Stimulated activated CD4-positive, alpha-beta T cell treated with anti-CD3 and anti-CD28 coated beads, TNF-alpha, amount 100 ng/mL, for 1 hour (primary cell): ENCODE measurements around the gene UACA.

ENCODE experiments used
- DNase-seq, 3 donors: peaks; one replicate each; pipeline ENCODE4 v3.0.0-alpha.2; 2020; ENCODE audit warnings: low read depth in 3 of 3, low spot score in 1 of 3

UACA gene

DNA sequence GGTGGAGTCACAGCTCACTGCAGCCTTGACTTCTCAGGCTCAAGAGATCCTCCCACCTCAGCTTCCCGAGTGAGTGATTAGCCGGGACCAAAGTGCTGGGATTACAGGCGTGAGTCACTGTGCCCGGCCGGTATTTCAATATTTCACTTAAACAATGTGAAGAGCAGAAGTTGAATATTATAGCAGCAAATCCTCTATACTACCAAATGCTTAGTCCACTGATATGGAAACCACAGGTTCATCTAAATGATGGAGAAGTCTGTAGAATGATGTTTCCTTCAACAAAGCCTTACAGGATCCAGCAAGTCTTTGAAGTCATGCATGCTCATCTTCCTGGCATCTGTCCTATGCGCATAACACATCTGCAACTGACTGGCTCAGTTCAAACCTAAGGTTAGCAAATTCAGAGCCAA, 20.3 kb upstream of the UACA start:
- DNase-seq, result no peak

DNA sequence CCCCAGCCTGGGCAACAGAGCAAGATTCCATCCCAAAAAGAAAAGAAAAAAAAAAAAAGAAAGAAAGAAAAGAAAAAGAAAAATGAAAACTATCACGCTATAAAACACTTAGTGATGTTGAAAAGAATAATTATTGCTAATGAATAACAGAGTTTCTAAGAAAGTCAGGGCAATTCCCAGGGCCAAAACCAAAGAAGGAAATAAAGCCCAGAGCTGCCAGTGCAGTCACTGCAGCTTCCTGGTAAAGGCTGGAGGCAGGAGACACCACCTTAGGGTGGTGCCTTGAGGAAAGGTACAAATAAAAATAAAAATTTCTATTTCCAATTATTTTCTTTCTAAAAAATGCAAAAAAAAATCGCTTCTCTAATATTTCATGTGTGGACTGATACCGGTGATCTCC, 19.7 kb upstream of the UACA start:
- no peak for DNase-seq

DNA sequence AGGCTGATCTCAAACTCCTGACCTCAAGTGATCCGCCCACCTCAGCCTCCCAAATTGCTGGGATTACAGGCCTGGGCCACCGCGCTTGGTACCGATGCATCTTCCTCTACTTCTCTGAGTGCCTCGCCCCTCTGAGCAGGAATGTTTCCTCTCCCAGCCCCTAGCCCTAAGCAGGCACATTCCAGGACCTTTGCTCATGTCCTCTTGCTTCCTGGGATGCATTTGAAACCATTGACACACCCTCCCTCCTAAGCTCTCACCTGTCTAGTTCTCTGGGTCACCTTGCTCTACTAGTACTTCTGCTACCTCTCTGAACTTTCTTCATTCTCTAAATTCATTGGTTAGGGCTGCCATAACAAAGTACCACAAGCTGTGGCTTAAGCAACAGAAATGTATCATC, 17.9 kb upstream of the UACA start:
- DNase-seq, result no peak

DNA sequence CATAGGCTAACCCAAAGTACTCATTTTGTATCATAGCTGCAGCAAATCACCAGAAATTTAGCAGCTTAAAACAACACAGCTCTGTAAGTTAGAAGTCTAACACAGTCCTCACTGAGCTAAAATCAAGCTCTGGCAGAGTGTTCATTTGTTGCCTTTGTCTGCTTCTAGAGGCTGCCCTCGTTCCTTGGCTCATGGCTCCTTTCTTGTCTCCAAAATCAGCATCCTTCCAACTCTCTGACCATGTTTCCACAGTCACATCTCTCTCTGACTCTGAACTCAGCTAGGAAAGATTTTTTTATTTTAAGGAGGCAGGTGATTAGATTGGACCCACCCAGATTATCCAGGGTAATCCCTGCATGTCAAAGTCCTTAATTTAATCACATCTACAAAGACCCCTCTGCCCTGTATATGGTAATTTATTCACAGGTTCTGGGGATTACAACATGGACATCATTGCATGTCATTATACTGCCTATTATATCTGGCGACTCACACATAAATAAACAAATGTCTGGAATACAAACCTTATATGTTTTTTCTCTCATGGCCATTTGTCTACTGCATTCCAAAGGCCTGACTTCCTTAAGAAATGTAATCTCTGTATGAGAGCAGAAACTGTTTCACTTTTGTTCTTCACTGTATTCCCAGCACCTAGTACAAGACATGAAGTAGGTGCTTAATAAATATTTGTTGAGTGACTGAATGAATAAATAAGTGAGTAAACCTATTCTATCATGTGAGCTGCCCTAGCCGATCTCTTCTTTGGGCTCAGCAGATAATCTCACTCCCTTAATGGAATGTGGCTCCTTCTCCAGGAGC, 15.1 kb upstream of the UACA start:
- no peak for DNase-seq

DNA sequence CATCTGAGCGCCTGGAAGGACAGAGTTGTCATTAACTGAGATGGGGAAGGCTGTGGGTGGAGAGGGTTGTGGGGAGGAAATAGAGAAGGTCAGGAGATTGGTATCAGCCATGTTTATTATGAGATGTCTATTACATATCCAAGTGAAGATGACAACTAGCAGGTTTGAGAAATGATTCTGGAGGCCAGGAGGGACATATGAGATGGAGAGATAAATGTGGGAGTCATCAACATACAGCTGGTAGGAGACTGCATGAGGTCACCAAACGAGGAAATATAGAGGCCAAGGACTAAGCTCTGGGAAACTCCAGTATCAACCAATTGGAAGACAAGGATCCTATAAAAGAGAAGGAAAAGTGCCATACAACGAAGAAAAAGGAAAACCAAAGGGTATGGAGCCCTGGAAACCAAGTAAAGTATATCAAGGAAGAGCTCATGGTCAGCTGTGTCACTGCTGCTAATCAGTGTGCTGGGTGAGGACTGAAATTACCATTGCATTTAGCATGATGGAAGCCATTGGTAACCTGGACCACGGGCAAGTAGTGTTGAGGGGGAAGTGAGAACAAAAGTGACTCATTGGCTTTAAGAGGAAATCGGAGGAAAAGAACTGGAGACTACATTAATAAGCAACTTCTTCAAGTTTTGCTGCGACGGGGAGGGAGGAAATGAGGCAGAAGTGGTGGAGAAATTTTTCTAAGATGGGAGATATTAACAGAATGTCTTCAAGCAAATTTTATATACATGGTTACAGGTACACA, 14.0 kb upstream of the UACA start:
- no peak for DNase-seq

GRCh38 chr15:70775160-70775559, 11.8 kb upstream of the UACA start:
- DNase-seq, result no peak

GRCh38 chr15:70772402-70772801, 9.0 kb upstream of the UACA start:
- DNase-seq, result no peak

DNA sequence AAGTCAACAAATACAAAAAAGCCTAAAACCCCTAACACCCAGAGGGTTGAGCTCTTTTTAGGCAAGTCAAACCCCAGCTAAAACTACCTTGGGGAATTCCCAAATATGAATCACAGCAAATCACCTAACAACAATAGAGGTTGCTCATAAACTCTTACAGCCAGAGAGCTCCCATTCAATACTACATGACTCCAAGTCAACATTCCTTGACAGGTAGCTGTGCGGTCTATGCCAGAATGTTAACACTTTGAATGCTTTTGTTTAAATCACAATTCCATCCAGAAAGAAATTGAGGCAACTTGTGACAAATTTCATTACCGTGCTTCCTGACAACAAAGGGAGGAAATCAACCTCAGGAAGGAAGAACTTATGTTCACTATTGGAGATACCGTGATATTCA, 7.5 kb upstream of the UACA start:
- DNase-seq, result no peak

DNA sequence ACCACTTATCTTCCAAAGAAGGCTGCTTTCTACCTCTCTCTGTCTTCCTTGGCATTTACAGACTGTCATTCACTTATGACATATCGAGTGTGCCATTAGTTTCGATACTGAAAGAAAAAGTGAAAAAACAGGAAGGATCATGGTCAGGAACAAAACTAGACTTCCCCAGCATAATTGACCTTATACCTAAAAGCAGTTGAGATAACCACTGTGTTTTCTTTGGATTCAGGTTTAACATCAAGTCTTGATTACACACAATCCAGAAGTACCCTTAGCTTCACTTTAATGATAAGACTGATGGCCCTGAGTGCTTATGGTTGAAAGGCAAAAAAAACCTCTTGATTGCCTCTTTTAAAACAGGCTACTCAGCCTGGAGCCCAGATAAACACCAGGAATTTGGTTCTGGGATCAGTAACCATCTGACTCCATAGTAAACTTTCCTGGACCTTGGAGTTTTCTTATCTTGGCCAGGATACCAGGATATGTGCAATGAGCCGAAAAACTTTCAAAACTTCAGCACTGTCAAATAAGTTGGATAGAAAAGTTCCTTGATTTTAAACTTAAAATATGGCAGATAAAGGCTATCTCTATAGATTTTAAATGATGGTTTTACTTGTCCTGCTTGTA, 5.0 kb upstream of the UACA start:
- DNase-seq, result no peak

- DNase-seq, result no peak
Observed at GRCh38 chr15:70767667-70768066, 4.3 kb upstream of the UACA start.

GRCh38 chr15:70766597-70766996, 3.2 kb upstream of the UACA start:
- no peak for DNase-seq

DNA sequence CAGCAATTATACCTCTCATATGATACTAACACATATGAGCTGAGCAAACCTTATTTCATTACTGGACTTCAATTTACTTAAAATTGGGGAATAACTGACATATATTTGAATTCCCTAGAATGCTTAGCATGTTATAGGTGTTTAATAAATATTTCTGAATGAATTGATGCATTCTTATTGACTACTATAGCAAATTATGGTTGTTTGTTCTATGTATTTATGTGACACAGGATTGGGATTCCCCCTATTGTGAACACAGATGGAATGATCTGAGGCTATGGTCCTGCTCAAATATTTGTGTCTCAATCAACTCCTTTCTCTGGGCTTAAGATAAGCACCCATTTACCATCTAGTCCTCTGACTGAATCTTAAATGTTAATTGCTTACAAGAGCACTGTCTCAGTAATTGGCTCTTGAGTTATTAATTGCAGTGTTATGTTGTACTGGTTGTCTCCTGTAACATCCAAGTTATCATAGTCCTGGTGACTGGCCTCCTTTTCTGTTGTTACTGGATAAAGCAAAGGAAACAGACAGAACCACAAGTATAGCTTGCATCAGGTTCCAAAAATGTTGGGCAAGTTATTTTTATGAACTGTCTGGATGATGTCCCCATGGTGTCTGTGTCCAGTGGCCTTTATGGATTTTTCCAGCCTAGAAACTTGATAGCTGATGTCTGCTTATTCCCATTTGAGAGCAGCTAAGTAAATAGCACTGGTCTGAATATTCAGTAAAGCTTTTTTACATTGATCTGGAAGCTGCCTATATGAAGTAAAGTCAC, 2.3 kb upstream of the UACA start:
- no peak for DNase-seq

DNA sequence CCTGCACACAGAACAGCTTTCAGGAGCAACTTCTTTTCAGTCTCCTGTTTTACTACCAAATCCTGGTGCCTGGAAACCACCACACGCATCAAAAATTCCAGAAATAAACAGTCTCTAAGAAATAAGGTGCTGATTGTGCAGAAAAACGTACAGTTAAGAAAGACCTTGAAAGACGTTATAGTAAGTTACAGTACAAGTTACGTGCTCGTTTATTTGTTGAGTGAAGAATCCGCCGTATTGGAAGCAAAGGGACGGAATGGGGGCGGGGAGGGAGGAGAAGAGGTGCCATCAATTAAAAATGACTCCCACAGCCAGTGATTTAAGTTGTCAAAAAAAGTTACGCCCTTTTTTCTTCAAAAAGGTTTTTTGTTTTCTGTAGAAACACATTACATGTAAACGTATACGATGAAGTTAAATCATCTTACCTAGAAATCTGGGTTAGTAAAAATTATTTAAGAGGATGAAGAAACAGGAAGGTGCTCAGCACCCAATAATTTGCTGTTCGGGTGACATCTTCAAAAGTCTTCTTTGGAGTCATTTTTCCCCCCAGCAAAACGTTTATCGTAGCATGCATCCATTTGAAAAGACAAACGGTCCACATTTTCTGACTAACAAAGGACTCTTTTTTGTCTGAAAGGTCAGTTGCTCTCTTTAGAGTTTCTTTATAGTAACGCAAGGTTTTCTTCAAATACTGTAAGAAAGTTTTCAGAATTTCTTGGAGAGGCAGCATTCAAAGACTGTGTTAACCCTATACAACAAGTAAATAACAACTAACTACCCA, 782 bp upstream of the UACA start:
- DNase-seq, result no peak

GRCh38 chr15:70762469-70763119, 764 bp downstream of the UACA start:
- no peak for DNase-seq

- DNase-seq, result no peak
Observed at GRCh38 chr15:70761931-70762468, 1.4 kb downstream of the UACA start.

- DNase-seq, result no peak
Observed at GRCh38 chr15:70761046-70761445, 2.3 kb downstream of the UACA start.

GRCh38 chr15:70758790-70759462, 4.4 kb downstream of the UACA start:
- no peak for DNase-seq

- no peak for DNase-seq
Observed at GRCh38 chr15:70757627-70758026, 5.7 kb downstream of the UACA start.

GRCh38 chr15:70754862-70755261, 8.5 kb downstream of the UACA start:
- no peak for DNase-seq
